ENCODE measurements around the gene PPFIA1. TPM values are rescaled to one million over a fixed set of nuclear protein-coding genes. Genes with fewer than 3 reads are reported as not detected.
A peak's percentile ranks its signal among the peaks of the same experiment; 100 is the strongest.

The PPFIA1 gene
- total RNA-seq, 1 donor from 2014 or later, result 54.1 TPM

GRCh38 chr11:70420008-70420464 lies 149.5 kb downstream of the PPFIA1 start:
- TF ChIP-seq, protein P1, sequence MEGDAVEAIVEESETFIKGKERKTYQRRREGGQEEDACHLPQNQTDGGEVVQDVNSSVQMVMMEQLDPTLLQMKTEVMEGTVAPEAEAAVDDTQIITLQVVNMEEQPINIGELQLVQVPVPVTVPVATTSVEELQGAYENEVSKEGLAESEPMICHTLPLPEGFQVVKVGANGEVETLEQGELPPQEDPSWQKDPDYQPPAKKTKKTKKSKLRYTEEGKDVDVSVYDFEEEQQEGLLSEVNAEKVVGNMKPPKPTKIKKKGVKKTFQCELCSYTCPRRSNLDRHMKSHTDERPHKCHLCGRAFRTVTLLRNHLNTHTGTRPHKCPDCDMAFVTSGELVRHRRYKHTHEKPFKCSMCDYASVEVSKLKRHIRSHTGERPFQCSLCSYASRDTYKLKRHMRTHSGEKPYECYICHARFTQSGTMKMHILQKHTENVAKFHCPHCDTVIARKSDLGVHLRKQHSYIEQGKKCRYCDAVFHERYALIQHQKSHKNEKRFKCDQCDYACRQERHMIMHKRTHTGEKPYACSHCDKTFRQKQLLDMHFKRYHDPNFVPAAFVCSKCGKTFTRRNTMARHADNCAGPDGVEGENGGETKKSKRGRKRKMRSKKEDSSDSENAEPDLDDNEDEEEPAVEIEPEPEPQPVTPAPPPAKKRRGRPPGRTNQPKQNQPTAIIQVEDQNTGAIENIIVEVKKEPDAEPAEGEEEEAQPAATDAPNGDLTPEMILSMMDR (conservative IDR thresholded peaks at IDR 0.05), result no peak
- Mint-ChIP-seq H3K27me3 (ENCODE audit: low read depth) (no peaks in the 10 kb centered on the region), H3K4me3 (no peak overlapping the region), H3K9me3 (no peaks in the 10 kb centered on the region), H3K27ac (ENCODE audit: unreplicated experiment) (no peak overlapping the region), H3K4me1 (no peaks in the 10 kb centered on the region), H3K36me3 (ENCODE audit: low read depth) (peaks cover 19% of the 10 kb centered on the region)
- DNase-seq (ENCODE audit: low read depth, low spot score), result no peak

DNA sequence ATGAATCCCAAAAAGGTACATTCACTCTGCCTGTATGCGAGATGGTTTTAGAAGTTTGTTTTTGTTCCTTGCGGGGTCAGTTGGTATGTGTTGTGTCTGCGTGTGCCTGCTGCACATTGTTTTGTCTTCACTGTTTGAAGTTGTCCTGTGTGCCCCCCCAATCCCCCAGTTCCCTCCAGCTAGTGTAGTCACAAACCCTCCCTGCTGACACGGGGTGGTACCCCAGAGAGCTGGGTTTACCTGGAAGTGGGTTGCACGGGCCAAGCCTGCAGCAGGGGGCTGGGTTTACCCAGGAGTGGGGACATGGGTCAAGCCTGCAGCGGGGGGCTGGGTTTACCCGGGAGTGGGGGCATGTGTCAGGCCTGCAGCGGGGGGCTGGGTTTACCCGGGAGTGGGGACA lies 150.0 kb downstream of the PPFIA1 start:
- Mint-ChIP-seq H3K27ac (ENCODE audit: unreplicated experiment) (no peak overlapping the region), H3K4me3 (no peak overlapping the region), H3K27me3 (ENCODE audit: low read depth) (no peaks in the 10 kb centered on the region), H3K4me1 (no peaks in the 10 kb centered on the region), H3K36me3 (ENCODE audit: low read depth) (peaks cover 18% of the 10 kb centered on the region), H3K9me3 (no peaks in the 10 kb centered on the region)
- DNase-seq (ENCODE audit: low read depth, low spot score), result no peak
- TF ChIP-seq, protein P1 (conservative IDR thresholded peaks at IDR 0.05), result no peak

DNA sequence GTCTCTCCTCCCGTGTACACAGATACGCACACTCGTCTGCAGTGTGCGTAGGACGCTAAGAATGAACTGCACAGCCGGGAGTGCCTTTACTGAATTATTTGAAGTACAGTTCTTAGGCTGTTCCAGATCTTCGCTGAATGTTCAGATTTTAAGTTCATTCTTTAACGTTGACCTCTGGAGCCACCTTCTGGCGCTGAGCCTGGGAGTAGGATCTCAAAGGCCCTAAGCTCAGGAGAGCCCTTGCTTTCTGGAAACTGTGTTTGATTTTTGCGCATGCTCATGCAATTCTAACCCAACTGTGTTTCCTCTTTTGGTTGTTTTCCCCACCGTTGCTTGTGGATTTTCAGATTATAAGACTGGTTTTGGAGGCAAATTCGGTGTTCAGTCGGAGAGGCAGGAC lies 150.6 kb downstream of the PPFIA1 start:
- Mint-ChIP-seq H3K9me3 (no peaks in the 10 kb centered on the region), H3K27ac (ENCODE audit: unreplicated experiment) (no peak overlapping the region)

GRCh38 chr11:70422692-70423522 lies 152.4 kb downstream of the PPFIA1 start:
- no peaks in the 10 kb centered on the region for H3K4me1 Mint-ChIP-seq
- H3K27ac Mint-ChIP-seq (ENCODE audit: unreplicated experiment), result peak overlapping the region; percentile 43
- H3K27me3 Mint-ChIP-seq (ENCODE audit: low read depth), result no peaks in the 10 kb centered on the region
- no peaks in the 10 kb centered on the region for H3K9me3 Mint-ChIP-seq
- no peak overlapping the region for H3K4me3 Mint-ChIP-seq
- no peak for DNase-seq (ENCODE audit: low read depth, low spot score)
- TF ChIP-seq, protein P1 (conservative IDR thresholded peaks at IDR 0.05), result no peak
- H3K36me3 Mint-ChIP-seq (ENCODE audit: low read depth), result peaks cover 18% of the 10 kb centered on the region

More for the DNA sequence above, 150.6 kb downstream of the PPFIA1 start:
- DNase-seq (ENCODE audit: low read depth, low spot score), result no peak
- H3K4me3 Mint-ChIP-seq, result no peak overlapping the region
- peaks cover 16% of the 10 kb centered on the region for H3K36me3 Mint-ChIP-seq (ENCODE audit: low read depth)
- no peaks in the 10 kb centered on the region for H3K4me1 Mint-ChIP-seq
- no peaks in the 10 kb centered on the region for H3K27me3 Mint-ChIP-seq (ENCODE audit: low read depth)
- TF ChIP-seq, protein P1 (conservative IDR thresholded peaks at IDR 0.05), result no peak

- DNase-seq (ENCODE audit: low read depth, low spot score), result no peak
- TF ChIP-seq, protein P1 (conservative IDR thresholded peaks at IDR 0.05), result no peak
- Mint-ChIP-seq H3K36me3 (ENCODE audit: low read depth) (peaks cover 18% of the 10 kb centered on the region), H3K27me3 (ENCODE audit: low read depth) (no peaks in the 10 kb centered on the region), H3K4me3 (no peak overlapping the region), H3K4me1 (no peaks in the 10 kb centered on the region), H3K9me3 (no peaks in the 10 kb centered on the region), H3K27ac (ENCODE audit: unreplicated experiment) (no peak overlapping the region)
These were observed 153.3 kb downstream of the PPFIA1 start for GRCh38 chr11:70423523-70424505.
